Colonic mucosa (tissue), 4 donors: ENCODE data around the gene TUBGCP2. TPM values are rescaled to one million over a fixed set of nuclear protein-coding genes. Genes with fewer than 3 reads are reported as not detected.

ENCODE experiments used
- DNase-seq: peaks from one replicate; pipeline ENCODE4 v3.0.0-alpha.2; 2020
- H3K27ac ChIP-seq: fragments of 200-600 bp; one replicate; pipeline ENCODE4 v1.8.0; 2021
- H3K27me3 ChIP-seq: fragments of 200-600 bp; one replicate; pipeline ENCODE4 v1.8.0; 2021
- H3K36me3 ChIP-seq: fragments of 200-600 bp; one replicate; pipeline ENCODE4 v1.8.0; 2021
- H3K4me1 ChIP-seq: fragments of 200-600 bp; one replicate; pipeline ENCODE4 v1.8.0; 2021; ENCODE audit warnings: mild to moderate bottlenecking
- H3K4me3 ChIP-seq: fragments of 200-600 bp; one replicate; pipeline ENCODE4 v1.8.0; 2021
- H3K9ac ChIP-seq, 2 donors: one replicate each; pipeline ENCODE4 v1.7.0; 2013; ENCODE audit warnings: control low read depth in 2 of 2, low read depth in 2 of 2, low read length in 2 of 2
- H3K9me3 ChIP-seq: fragments of 200-600 bp; one replicate; pipeline ENCODE4 v1.8.0; 2021
- intact Hi-C: fragments of 100-400 bp; cut with DNase I; formaldehyde crosslinking; loops from one replicate; pipeline ENCODE4 v1.14.1; 2022
- total RNA-seq, 2 donors: library from RNA; stranded (reverse); fragmentation: NEBNext Ultra II Directional in 1 of 2; extraction: Animal tissue kit (Norgen Biotek cat#: 25700) in 1 of 2; gene quantifications; one replicate each; pipeline ENCODE4 v1.2.1, GENCODE V29; 2021
- TF ChIP-seq, protein P1 (sequence below): fragments of 200-600 bp; IDR thresholded peaks from one replicate; pipeline ENCODE4 v1.8.0; 2022; ENCODE audit warnings: antibody characterized with exemption, mild to moderate bottlenecking
- donor health status: healthy.
- donor health status: DM: no; HTN: no; CAD: no.
- donor health status: DM: no; HTN: no; CAD: no.

Gene TUBGCP2
- total RNA-seq, 2 donors from 2014 or later = 64.7 to 67.5 TPM

DNA sequence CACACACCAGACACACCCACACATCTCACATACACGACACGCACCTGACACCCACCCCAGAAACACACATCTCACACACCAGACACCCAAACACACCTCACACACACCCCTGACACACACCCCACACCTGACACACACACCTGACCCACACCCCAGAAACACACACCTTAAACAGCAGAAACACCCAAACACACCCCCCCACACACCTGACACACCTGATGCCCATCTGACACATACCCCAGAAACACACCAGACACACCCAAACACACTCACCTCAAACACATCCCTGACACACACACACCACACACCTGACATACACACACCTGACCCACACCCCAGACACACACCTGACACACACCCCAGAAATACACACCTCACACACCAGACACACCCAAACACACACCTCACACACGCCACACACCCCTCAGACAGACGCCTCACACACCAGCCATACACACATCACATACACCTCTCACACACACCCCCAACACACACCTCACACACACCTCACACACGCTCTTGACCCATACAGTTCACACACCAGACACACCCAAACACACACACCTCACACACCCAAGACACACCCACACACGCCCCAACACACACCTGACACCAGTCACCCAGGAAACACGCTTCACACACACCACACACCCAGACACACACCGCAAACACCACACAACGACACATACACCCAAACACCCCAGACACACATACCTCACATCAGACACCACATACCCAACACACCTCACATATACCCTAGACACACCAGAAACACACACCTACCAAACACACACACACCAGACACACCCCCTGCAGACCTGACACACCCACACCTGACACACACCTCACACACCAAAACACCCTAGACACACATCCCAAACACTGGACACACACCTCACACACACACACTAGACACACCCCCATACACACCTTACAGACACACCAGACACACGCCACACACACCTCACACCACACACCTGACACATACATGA is 29.7 kb upstream of the TUBGCP2 start:
- intact Hi-C loops = no loop called here
- Histone ChIP-seq H3K9me3 (no peaks in the 10 kb centered on the region), H3K4me1 (no peaks in the 10 kb centered on the region), H3K27me3 (peaks cover 25% of the 10 kb centered on the region), H3K36me3 (no peaks in the 10 kb centered on the region), H3K9ac (no peak overlapping the region), H3K27ac (no peak overlapping the region), H3K4me3 (no peak overlapping the region)
- no peak for DNase-seq
- TF ChIP-seq, protein P1, sequence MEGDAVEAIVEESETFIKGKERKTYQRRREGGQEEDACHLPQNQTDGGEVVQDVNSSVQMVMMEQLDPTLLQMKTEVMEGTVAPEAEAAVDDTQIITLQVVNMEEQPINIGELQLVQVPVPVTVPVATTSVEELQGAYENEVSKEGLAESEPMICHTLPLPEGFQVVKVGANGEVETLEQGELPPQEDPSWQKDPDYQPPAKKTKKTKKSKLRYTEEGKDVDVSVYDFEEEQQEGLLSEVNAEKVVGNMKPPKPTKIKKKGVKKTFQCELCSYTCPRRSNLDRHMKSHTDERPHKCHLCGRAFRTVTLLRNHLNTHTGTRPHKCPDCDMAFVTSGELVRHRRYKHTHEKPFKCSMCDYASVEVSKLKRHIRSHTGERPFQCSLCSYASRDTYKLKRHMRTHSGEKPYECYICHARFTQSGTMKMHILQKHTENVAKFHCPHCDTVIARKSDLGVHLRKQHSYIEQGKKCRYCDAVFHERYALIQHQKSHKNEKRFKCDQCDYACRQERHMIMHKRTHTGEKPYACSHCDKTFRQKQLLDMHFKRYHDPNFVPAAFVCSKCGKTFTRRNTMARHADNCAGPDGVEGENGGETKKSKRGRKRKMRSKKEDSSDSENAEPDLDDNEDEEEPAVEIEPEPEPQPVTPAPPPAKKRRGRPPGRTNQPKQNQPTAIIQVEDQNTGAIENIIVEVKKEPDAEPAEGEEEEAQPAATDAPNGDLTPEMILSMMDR = no peak

DNA sequence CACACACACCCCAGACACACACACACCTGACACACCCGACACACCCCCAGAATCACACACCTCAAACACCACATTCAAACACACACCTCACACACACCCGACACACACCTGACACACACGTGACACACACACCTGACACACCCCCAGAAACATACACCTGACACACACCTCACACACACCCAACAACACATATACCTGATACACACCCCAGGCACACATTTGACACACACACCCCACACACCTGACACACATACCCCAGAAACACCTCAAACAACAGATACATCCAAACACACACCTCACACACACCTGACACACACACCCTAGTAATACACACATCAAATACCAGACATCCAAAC is 28.7 kb upstream of the TUBGCP2 start:
- H3K9ac ChIP-seq = no peak overlapping the region
- no peak for DNase-seq
- no peaks in the 10 kb centered on the region for H3K9me3 ChIP-seq
- no peaks in the 10 kb centered on the region for H3K4me1 ChIP-seq
- H3K4me3 ChIP-seq = no peak overlapping the region
- TF ChIP-seq, protein P1 = no peak
- peaks cover 25% of the 10 kb centered on the region for H3K27me3 ChIP-seq
- intact Hi-C loops = no loop called here
- H3K36me3 ChIP-seq = no peaks in the 10 kb centered on the region
- H3K27ac ChIP-seq = no peak overlapping the region

DNA sequence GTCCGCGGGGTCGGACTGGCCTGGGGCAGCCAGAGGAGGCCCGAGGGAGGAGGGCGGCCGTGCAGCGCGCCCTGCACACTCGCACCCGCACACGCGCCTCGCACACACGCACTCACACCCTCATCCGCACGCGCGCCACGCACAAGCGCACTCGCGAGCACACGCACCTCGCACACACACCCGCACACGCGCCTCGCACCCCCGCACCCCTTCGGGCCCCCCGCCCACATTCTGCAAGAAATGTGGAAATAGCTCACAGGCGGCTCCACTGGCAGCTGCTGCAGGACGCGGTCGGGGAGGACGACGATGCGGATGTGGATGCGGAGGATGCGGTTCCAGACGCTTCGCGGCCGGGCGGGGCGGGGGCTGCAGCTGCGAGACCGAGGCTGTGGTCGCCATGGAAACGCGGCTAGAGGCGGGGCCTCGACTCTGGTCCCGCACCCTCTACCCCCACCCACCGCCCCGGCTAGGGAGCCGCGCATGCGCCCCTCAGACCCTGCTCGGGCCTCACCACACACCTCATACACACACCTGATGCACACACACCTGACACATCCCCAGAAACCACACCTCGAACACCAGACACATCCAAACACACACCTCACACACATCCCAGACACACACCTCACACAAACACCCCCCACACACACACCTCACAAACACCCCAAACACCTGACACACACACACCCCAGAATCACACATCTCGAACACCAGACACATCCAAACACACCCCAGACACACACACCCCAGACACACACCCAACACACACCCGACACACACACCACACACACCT is 28.1 kb upstream of the TUBGCP2 start, which contains the start of gene CALY:
CALY (minus strand) TSS at position 320 of the 793 bp plus-strand sequence. CDS start 7,907 bp downstream, outside the sequence.
- TF ChIP-seq, protein P1 = no peak
- Histone ChIP-seq H3K9ac (no peak within 1 kb of the TSS), H3K27ac (no peak within 1 kb of the TSS), H3K4me3 (peak within 1 kb of the TSS; percentile 30), H3K9me3 (no peaks in the 10 kb centered on the region), H3K27me3 (peaks cover 27% of the 10 kb centered on the region), H3K4me1 (no peaks in the 10 kb centered on the region), H3K36me3 (no peaks in the 10 kb centered on the region)
- no peak for DNase-seq
- intact Hi-C loops = no loop called here

DNA sequence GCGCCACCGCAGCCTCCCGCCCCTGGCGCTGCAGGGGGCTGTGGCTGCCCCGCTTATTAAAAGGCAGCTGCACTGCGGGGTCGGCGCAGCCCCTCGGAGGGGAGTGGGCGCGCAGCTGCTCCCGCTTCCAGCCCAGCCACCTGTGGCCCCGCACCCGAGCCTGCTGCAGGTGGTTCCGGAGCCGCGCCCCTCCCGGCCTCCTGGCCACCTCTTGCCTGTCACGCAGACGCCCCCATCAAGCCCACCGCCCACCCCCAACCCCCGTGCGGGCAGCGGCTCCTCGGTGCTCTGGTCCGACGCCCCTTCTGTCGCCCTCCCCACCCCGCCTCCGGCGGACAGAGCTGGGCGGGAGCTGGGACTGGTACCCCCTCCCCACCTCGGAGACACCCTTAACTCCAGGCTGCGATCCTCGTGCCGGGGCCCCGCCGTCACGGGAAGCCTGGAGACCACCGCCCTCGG is 27.5 kb upstream of the TUBGCP2 start:
- Histone ChIP-seq H3K9me3 (no peaks in the 10 kb centered on the region), H3K4me3 (peak overlapping the region; percentile 30), H3K27ac (no peak overlapping the region), H3K36me3 (no peaks in the 10 kb centered on the region), H3K4me1 (no peaks in the 10 kb centered on the region), H3K27me3 (peaks cover 31% of the 10 kb centered on the region), H3K9ac (no peak overlapping the region)
- TF ChIP-seq, protein P1 = no peak
- intact Hi-C loops = no loop called here
- DNase-seq = no peak

DNA sequence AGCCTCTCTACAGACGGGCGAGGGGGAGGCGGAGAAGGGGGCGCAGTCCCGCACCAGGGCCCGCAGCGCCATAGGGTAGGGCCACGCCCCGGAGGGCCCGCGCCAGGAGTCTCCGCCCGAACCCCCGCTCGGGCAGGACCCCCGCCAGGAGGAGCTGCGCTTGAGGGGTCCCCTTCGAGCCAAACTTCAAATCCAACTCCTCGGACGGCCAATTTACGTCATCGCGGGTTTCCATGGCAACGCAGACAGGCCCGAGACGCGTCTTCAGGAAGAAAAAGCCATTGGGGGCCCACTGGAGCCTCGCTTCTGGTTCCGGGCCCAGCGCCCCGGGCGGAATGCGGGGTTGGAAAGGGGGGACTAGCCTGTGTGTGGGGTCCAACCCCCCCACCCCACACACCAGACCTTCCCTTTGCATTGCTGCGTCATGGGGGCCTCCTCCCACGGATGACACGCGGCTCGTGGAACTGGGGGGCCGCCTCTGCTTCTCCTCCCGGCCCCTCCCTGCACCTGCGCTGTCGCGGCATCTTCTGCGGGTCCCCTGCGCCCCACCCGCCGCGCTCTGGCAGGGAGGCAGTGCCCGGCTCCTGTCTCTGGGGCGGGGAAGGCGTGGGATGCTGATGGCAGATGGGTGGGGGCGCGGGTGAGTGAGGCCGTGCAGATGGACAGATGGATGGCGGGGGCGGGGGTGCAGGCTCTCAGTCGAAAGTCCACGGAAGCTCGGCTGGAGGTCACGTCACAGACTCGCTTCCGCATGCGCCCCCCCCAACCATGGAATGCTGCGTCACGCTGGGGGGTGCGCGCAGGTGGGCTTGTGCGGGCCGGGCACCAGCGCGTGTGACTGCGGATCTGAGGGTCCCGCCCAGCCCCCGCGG is 26.8 kb upstream of the TUBGCP2 start:
- Histone ChIP-seq H3K4me3 (peak overlapping the region; percentile 30), H3K36me3 (no peaks in the 10 kb centered on the region), H3K27me3 (peaks cover 31% of the 10 kb centered on the region), H3K9ac (peak overlapping the region in 1 of 2 donors; percentile 43), H3K27ac (no peak overlapping the region), H3K9me3 (no peaks in the 10 kb centered on the region), H3K4me1 (no peaks in the 10 kb centered on the region)
- TF ChIP-seq, protein P1 = no peak
- peak; percentile 44 for DNase-seq
- intact Hi-C loops = no loop called here
